IMR-90 (cell line): ENCODE data around the gene ACSS3. TPM values are rescaled to one million over a fixed set of nuclear protein-coding genes. Genes with fewer than 3 reads are reported as not detected.

Source experiments
- ATAC-seq: fragments of 200-7000 bp; cut with Tn5 transposase; 2 replicates; pipeline ENCODE4 v1.9.1; 2020; ENCODE audit warnings: low read depth, mild to moderate bottlenecking, moderate library complexity
- BruUV-seq: library from RNA; stranded (reverse); fragments of 400-500 nt; replicated peaks from 2 replicates; lab custom pipeline; 2021; lab: Mats Ljungman, UMichigan
- CTCF ChIA-PET: fragments of 300-600 bp; formaldehyde crosslinking; extraction: SDS; loops from one replicate; lab custom pipeline; 2021; ENCODE audit warnings: antibody characterized with exemption; lab: Yijun Ruan, JAX
- POLR2A ChIA-PET: fragments of 300-600 bp; sonication (Branson Sonifier 250); formaldehyde crosslinking; loops from one replicate; lab custom pipeline; 2022; ENCODE audit warnings: antibody characterized with exemption; ENCODE audit not compliant: unreplicated experiment; lab: Charles Lee
- DNase-seq: peaks from one replicate; pipeline ENCODE4 v3.0.0; 2013
- H2AFZ ChIP-seq: replicated peaks from 2 replicates; pipeline ENCODE3; 2013; ENCODE audit warnings: low read length, mild to moderate bottlenecking; ENCODE audit not compliant: poor library complexity
- H2AK5ac ChIP-seq: 2 replicates; pipeline ENCODE4 v1.6.1; 2013; ENCODE audit warnings: low read depth, low read length, inconsistent platforms
- H2AK9ac ChIP-seq: replicated peaks from 2 replicates; pipeline ENCODE3; 2013; ENCODE audit warnings: mild to moderate bottlenecking, low read depth, low read length, moderate library complexity; ENCODE audit not compliant: poor library complexity
- H2BK120ac ChIP-seq: 2 replicates; pipeline ENCODE4 v1.6.1; 2013; ENCODE audit warnings: low read depth, low read length, inconsistent platforms
- H2BK15ac ChIP-seq: 3 replicates; pipeline ENCODE4 v1.6.1; 2013; ENCODE audit warnings: low read depth, low read length, inconsistent platforms
- H2BK20ac ChIP-seq: 2 replicates; pipeline ENCODE4 v1.6.1; 2013; ENCODE audit warnings: low read depth, mild to moderate bottlenecking, inconsistent platforms, low read length, moderate library complexity
- H2BK5ac ChIP-seq: 2 replicates; pipeline ENCODE4 v1.6.1; 2013; ENCODE audit warnings: mild to moderate bottlenecking, low read depth, low read length, inconsistent platforms; ENCODE audit not compliant: poor library complexity, severe bottlenecking
- H3K14ac ChIP-seq: replicated peaks from 2 replicates; pipeline ENCODE4 v1.6.1; 2013; ENCODE audit warnings: low read depth, low read length, inconsistent platforms
- H3K18ac ChIP-seq: 2 replicates; pipeline ENCODE4 v1.6.1; 2013; ENCODE audit warnings: low read depth, low read length, control low read depth
- H3K23ac ChIP-seq: 2 replicates; pipeline ENCODE4 v1.6.1; 2013; ENCODE audit warnings: low read depth, low read length, inconsistent platforms
- H3K27ac ChIP-seq: 2 replicates; pipeline ENCODE4 v1.5.1; 2013; ENCODE audit warnings: mild to moderate bottlenecking, control low read depth, low read length; ENCODE audit not compliant: insufficient read depth
- H3K27me3 ChIP-seq: 2 replicates; pipeline ENCODE4 v1.6.1; 2013; ENCODE audit warnings: low read length; ENCODE audit not compliant: control insufficient read depth, insufficient read depth
- H3K36me3 ChIP-seq: 2 replicates; pipeline ENCODE4 v1.6.1; 2013; ENCODE audit warnings: low read length, mixed read lengths; ENCODE audit not compliant: control insufficient read depth, insufficient read depth
- H3K4ac ChIP-seq: 2 replicates; pipeline ENCODE4 v1.6.1; 2013; ENCODE audit warnings: low read depth, low read length, inconsistent platforms
- H3K4me1 ChIP-seq: 2 replicates; pipeline ENCODE4 v1.6.1; 2013; ENCODE audit warnings: low read length, mixed read lengths; ENCODE audit not compliant: control insufficient read depth, insufficient read depth
- H3K4me2 ChIP-seq: 2 replicates; pipeline ENCODE4 v1.6.1; 2013; ENCODE audit warnings: low read depth, mild to moderate bottlenecking, control low read depth, low read length, moderate library complexity
- H3K4me3 ChIP-seq: 2 replicates; pipeline ENCODE4 v1.5.1; 2013; ENCODE audit warnings: low read depth, mild to moderate bottlenecking, control low read depth, low read length, moderate library complexity; ENCODE audit not compliant: insufficient read depth
- H3K56ac ChIP-seq: 2 replicates; pipeline ENCODE4 v1.6.1; 2013; ENCODE audit warnings: low read length, inconsistent platforms; ENCODE audit not compliant: insufficient read depth; ENCODE audit errors: extremely low read depth
- H3K79me1 ChIP-seq, 2 experiments: 2 replicates each; pipeline ENCODE4 v1.6.1; 2013; ENCODE audit warnings: low read length in 2 of 2, inconsistent platforms in 1 of 2, low read depth in 1 of 2
- H3K9ac ChIP-seq: 2 replicates; pipeline ENCODE4 v1.6.1; 2013; ENCODE audit warnings: low read depth, low read length, control low read depth
- H3K9me1 ChIP-seq: 2 replicates; pipeline ENCODE4 v1.6.1; 2013; ENCODE audit warnings: low read length, inconsistent platforms; ENCODE audit not compliant: insufficient read depth
- H3K9me3 ChIP-seq: 2 replicates; pipeline ENCODE4 v1.6.1; 2013; ENCODE audit warnings: low read length; ENCODE audit not compliant: control insufficient read depth, insufficient read depth
- H4K20me1 ChIP-seq: 2 replicates; pipeline ENCODE4 v1.6.1; 2013; ENCODE audit warnings: low read length, inconsistent platforms; ENCODE audit not compliant: insufficient read depth
- H4K5ac ChIP-seq: 2 replicates; pipeline ENCODE4 v1.6.1; 2013; ENCODE audit warnings: mild to moderate bottlenecking, low read depth, low read length, control low read depth
- H4K8ac ChIP-seq, 2 experiments: 2 replicates each; pipeline ENCODE4 v1.6.1; 2013; ENCODE audit warnings: low read depth in 2 of 2, low read length in 2 of 2, control low read depth in 1 of 2, inconsistent platforms in 1 of 2
- H4K91ac ChIP-seq: 2 replicates; pipeline ENCODE4 v1.6.1; 2013; ENCODE audit warnings: low read depth, low read length, inconsistent platforms; ENCODE audit not compliant: insufficient read depth
- BHLHE40 ChIP-seq: fragments of 150-350 bp; IDR thresholded peaks from 2 replicates; pipeline ENCODE4 v1.6.1; 2016; ENCODE audit warnings: mild to moderate bottlenecking, low read depth, low read length
- CEBPB ChIP-seq: IDR thresholded peaks from 2 replicates; pipeline ENCODE4 v1.6.1; 2012; ENCODE audit warnings: low read depth, low read length, improper control_type of control experiment
- CHD1 ChIP-seq: IDR thresholded peaks from 2 replicates; pipeline ENCODE4 v1.6.1; 2012; ENCODE audit warnings: low read depth, low read length, improper control_type of control experiment
- CTCF ChIP-seq: conservative IDR thresholded peaks from 2 replicates; pipeline ENCODE4 v1.5.1; 2012; ENCODE audit warnings: mild to moderate bottlenecking, low read depth, low read length, improper control_type of control experiment
- ELK1 ChIP-seq: fragments of 150-350 bp; IDR thresholded peaks from 2 replicates; pipeline ENCODE4 v1.6.1; 2016; ENCODE audit warnings: low read depth, mild to moderate bottlenecking, low read length, moderate library complexity, borderline replicate concordance
- FOS ChIP-seq: fragments of 150-350 bp; IDR thresholded peaks from 2 replicates; pipeline ENCODE4 v1.6.1; 2016; ENCODE audit warnings: low read depth, low read length
- MAFK ChIP-seq: IDR thresholded peaks from 2 replicates; pipeline ENCODE4 v1.6.1; 2012; ENCODE audit warnings: low read depth, low read length, improper control_type of control experiment
- MAZ ChIP-seq: IDR thresholded peaks from 2 replicates; pipeline ENCODE4 v1.6.1; 2012; ENCODE audit warnings: low read depth, mild to moderate bottlenecking, low read length, improper control_type of control experiment, moderate library complexity, borderline replicate concordance
- MXI1 ChIP-seq: IDR thresholded peaks from 2 replicates; pipeline ENCODE4 v1.6.1; 2012; ENCODE audit warnings: low read depth, mild to moderate bottlenecking, low read length, moderate library complexity, borderline replicate concordance
- NFE2L2 ChIP-seq: fragments of 150-350 bp; IDR thresholded peaks from 2 replicates; pipeline ENCODE4 v1.6.1; 2016; ENCODE audit warnings: low read depth, mild to moderate bottlenecking, low read length
- POLR2A ChIP-seq: IDR thresholded peaks from 2 replicates; pipeline ENCODE4 v1.6.1; 2012; ENCODE audit warnings: mild to moderate bottlenecking, low read depth, low read length
- RAD21 ChIP-seq: IDR thresholded peaks from 2 replicates; pipeline ENCODE4 v1.6.1; 2012; ENCODE audit warnings: low read length, improper control_type of control experiment
- RCOR1 ChIP-seq: IDR thresholded peaks from 2 replicates; pipeline ENCODE4 v1.6.1; 2012; ENCODE audit warnings: mild to moderate bottlenecking, low read length, improper control_type of control experiment; ENCODE audit not compliant: insufficient replicate concordance
- RFX5 ChIP-seq: IDR thresholded peaks from 2 replicates; pipeline ENCODE4 v1.8.0; 2012; ENCODE audit warnings: low read depth, mild to moderate bottlenecking, low read length, moderate library complexity
- SMC3 ChIP-seq: fragments of 150-350 bp; IDR thresholded peaks from 2 replicates; pipeline ENCODE4 v1.6.1; 2016; ENCODE audit warnings: low read depth, mild to moderate bottlenecking, antibody characterized with exemption, low read length, moderate library complexity
- USF2 ChIP-seq: fragments of 150-350 bp; IDR thresholded peaks from 2 replicates; pipeline ENCODE4 v1.6.1; 2017; ENCODE audit warnings: mild to moderate bottlenecking, antibody characterized with exemption, low read length, low read depth
- WGBS, 2 experiments: methylation state at CpG; one replicate each; pipeline versions ENCODE4 v1.1.5 to v1.1.7; 2013; ENCODE audit warnings: missing lambda C conversion rate in 2 of 2; ENCODE audit not compliant: insufficient read length in 1 of 2; ENCODE audit errors: extremely low coverage in 2 of 2; 5-methylcytosine and 5-hydroxymethylcytosine counted together
- dilution Hi-C: fragments of 300-500 bp; cut with HindIII; formaldehyde crosslinking; loops from one replicate; pipeline ENCODE4 v1.14.3; 2018; ENCODE audit warnings: low sequenced_read_pairs; ENCODE audit not compliant: unreplicated experiment
- in situ Hi-C: fragments of 300-500 bp; cut with MboI; formaldehyde crosslinking; loops from 3 replicates; pipeline ENCODE4 v1.14.3; 2019; ENCODE audit warnings: low sequenced_read_pairs, inconsistent platforms, mixed read lengths
- intact Hi-C: fragments of 100-400 bp; cut with micrococcal nuclease; formaldehyde crosslinking; loops from 2 replicates; pipeline ENCODE4 v1.10.0; 2022
- polyA plus RNA-seq, 3 experiments: library from polyadenylated mRNA; depleted of rRNA; stranded (reverse); fragments of >200 nt; gene quantifications; 2 replicates each; pipeline ENCODE4 v1.2.3, GENCODE V29; 2012; ENCODE audit warnings: low replicate concordance in 1 of 3
- total RNA-seq: library from RNA; depleted of rRNA; stranded (reverse); fragments of >200 nt; gene quantifications from 2 replicates; pipeline ENCODE4 v1.2.3, GENCODE V29; 2012

Gene ACSS3
- total and polyA plus RNA-seq, 2 of the 4 experiments (the other 2 are of a cell fraction), result 0.84 to 2.0 TPM

- H3K56ac ChIP-seq, result no peak overlapping the region
- H3K18ac ChIP-seq, result no peak overlapping the region
- no peak overlapping the region for H4K8ac ChIP-seq
- no peak overlapping the region for H3K14ac ChIP-seq
- no peak overlapping the region for H2AK9ac ChIP-seq
- in situ Hi-C loops (no loop called here), intact Hi-C loops (no loop called here), dilution Hi-C loops (no loop called here)
- H3K4me2 ChIP-seq, result no peak overlapping the region
- no peak overlapping the region for H3K9ac ChIP-seq
- H3K79me1 ChIP-seq, result no peaks in the 10 kb centered on the region
- no peak overlapping the region for H4K5ac ChIP-seq
- no peak overlapping the region for H2BK20ac ChIP-seq
- H3K9me3 ChIP-seq, result no peaks in the 10 kb centered on the region
- no peak for DNase-seq
- H2BK15ac ChIP-seq, result no peak overlapping the region
- ChIA-PET CTCF (no interaction called here), POLR2A (no interaction called here)
- H2AFZ ChIP-seq, result no peak overlapping the region
- TF ChIP-seq CEBPB (no peak), MAFK (no peak), USF2 (no peak), SMC3 (no peak), RCOR1 (no peak), CTCF (no peak), NFE2L2 (no peak), FOS (no peak), ELK1 (no peak), RAD21 (no peak), MAZ (no peak), CHD1 (no peak), POLR2A (no peak), BHLHE40 (no peak), RFX5 (no peak), MXI1 (no peak)
- H3K27me3 ChIP-seq, result no peaks in the 10 kb centered on the region
- no CpG with 5 or more reads among the region's 3 CpGs for WGBS, 2 experiments
- no peak overlapping the region for H3K27ac ChIP-seq
- BruUV-seq, result no TSS peak
- no peak for ATAC-seq
- H3K9me1 ChIP-seq, result no peaks in the 10 kb centered on the region
- no peaks in the 10 kb centered on the region for H3K4me1 ChIP-seq
- H2BK5ac ChIP-seq, result no peak overlapping the region
- H4K20me1 ChIP-seq, result no peaks in the 10 kb centered on the region
- H2BK120ac ChIP-seq, result no peak overlapping the region
- H3K4ac ChIP-seq, result no peak overlapping the region
- H3K36me3 ChIP-seq, result no peaks in the 10 kb centered on the region
- H3K23ac ChIP-seq, result no peak overlapping the region
- no peak overlapping the region for H4K91ac ChIP-seq
- H2AK5ac ChIP-seq, result no peak overlapping the region
- no peak overlapping the region for H3K4me3 ChIP-seq
Measured at GRCh38 chr12:81203671-81204204, 125.9 kb downstream of the ACSS3 start.
